AG04449 (cell line): ENCODE measurements around the gene SMIM22.

Experiments
- CTCF ChIA-PET: fragments of 350-600 bp; formaldehyde crosslinking; extraction: SDS; loops from one replicate; lab custom pipeline; 2021; ENCODE audit warnings: antibody characterized with exemption; lab: Yijun Ruan, JAX
- POLR2A ChIA-PET: fragments of 400-600, 350-600 bp; formaldehyde crosslinking; extraction: SDS; loops from one replicate; lab custom pipeline; 2020; ENCODE audit warnings: antibody characterized with exemption, inconsistent platforms; lab: Yijun Ruan, JAX
- DNase-seq: peaks from one replicate; pipeline ENCODE4 v3.0.0-alpha.2; 2010; ENCODE audit warnings: low read depth, low spot score
- H3K4me3 ChIP-seq: 2 replicates; pipeline ENCODE4 v1.5.1; 2011; ENCODE audit warnings: low read depth, mild to moderate bottlenecking, control low read depth, low read length
- TF ChIP-seq, protein P1 (sequence below): IDR thresholded peaks from one replicate; pipeline ENCODE4 v1.5.1; 2011; ENCODE audit warnings: mild to moderate bottlenecking, moderate library complexity, low read length, control low read depth, inconsistent platforms; ENCODE audit not compliant: insufficient read depth; ENCODE audit errors: missing control alignments

SMIM22 gene, protein sequence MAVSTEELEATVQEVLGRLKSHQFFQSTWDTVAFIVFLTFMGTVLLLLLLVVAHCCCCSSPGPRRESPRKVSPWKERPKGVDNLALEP

DNA sequence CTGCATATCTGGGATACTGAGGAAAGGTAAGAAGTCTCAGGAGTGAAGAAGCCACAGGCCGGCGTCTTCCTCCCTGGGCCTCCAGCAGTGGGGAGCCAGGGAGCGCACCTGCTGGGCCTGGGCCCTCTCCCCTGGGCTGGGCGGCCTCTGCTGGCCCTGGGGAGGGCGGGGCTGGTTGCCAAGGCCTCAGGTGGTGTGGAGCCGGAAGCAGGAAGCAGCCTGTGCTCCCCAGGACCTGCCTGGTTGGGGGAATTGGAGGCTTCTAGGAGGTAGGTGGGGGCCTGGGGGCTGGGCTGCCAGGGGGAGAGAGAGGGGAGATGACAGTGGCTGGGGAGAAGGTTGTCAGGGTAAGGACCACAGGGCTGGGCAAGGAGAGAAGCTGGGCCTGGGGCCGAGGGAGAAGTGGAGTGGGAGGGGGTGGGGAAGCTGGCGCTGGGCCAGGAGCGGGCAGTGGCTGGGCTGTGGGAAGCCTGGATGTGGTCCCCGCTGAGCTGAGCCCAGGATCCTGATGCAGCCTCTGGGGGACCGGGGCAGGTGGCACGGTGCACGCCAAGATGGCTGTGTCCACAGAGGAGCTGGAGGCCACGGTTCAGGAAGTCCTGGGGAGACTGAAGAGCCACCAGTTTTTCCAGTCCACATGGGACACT is at the start of gene SMIM22:
SMIM22 (plus strand) TSS at position 189 of the 647 bp plus-strand sequence; CDS start at position 555, 366 bp downstream.
- POLR2A ChIA-PET: no interaction called here
- no peak within 1 kb of the TSS for H3K4me3 ChIP-seq
- TF ChIP-seq, protein P1, sequence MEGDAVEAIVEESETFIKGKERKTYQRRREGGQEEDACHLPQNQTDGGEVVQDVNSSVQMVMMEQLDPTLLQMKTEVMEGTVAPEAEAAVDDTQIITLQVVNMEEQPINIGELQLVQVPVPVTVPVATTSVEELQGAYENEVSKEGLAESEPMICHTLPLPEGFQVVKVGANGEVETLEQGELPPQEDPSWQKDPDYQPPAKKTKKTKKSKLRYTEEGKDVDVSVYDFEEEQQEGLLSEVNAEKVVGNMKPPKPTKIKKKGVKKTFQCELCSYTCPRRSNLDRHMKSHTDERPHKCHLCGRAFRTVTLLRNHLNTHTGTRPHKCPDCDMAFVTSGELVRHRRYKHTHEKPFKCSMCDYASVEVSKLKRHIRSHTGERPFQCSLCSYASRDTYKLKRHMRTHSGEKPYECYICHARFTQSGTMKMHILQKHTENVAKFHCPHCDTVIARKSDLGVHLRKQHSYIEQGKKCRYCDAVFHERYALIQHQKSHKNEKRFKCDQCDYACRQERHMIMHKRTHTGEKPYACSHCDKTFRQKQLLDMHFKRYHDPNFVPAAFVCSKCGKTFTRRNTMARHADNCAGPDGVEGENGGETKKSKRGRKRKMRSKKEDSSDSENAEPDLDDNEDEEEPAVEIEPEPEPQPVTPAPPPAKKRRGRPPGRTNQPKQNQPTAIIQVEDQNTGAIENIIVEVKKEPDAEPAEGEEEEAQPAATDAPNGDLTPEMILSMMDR: no peak
- CTCF ChIA-PET: no interaction called here
- no peak for DNase-seq

DNA sequence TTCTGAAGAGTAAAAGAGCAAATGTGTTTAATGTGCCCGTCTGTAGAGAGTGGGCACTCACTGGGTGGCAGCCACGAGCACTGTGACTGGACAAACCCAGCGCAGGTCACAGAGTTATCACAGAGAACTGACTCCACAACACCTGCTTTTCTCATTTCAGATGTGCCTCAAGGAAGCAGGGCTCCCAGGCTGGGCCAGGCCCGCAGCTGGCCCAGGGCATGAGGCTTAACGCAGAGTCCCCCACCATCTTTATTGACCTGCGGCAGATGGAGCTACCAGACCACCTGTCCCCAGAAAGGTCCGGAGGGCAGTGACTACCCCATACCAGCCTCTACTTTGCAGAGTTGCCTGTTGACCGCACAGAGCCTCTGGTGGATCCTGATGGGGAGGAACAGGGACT is 49.0 kb upstream of the SMIM22 start:
- H3K4me3 ChIP-seq: no peak overlapping the region
- no peak for DNase-seq
- ChIA-PET POLR2A (interaction anchor here (1.0 to 4.1 kb wide), 2 partner anchors 10 to 12 kb away, joined by 3 to 15 read pairs; partner anchors contain the start of genes ANKS3 and DNAAF8), CTCF (no interaction called here)
- TF ChIP-seq, protein P1: no peak

DNA sequence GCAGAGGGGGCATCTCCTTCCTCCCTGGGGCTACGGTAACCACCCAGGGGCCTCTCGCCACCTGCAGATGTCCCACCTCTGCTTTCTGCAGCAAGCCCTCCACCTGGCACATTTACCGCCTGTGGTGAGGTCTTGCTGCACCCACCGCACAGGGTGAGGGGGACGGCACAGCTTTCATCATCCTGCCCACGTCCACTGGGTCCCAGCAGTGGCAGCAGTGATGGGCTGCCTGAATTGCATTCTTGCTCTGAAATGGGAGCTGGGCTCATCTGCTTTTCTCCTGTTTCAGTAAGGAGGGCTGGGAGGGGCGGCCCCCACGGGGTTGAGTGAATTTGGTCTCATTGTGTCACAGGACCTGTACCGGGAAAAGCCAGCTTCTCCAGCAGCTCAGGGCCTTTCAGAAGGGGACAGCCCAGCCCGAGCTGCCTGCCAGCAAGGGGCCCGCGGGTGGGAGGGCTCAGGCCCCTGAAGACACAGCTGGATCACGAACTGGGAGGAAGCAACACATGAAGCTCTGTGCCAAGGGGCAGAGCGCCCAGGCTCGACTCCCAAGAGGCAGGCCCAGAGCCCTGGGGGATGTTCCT is 48.1 kb upstream of the SMIM22 start:
- H3K4me3 ChIP-seq: no peak overlapping the region
- TF ChIP-seq, protein P1: no peak
- ChIA-PET POLR2A (interaction anchor here (0.6 to 4.1 kb wide), 4 partner anchors 8 to 56 kb away, joined by 3 to 15 read pairs (median 3); partner anchors contain the start of genes ANKS3, DNAAF8 and ROGDI), CTCF (no interaction called here)
- DNase-seq: no peak

DNA sequence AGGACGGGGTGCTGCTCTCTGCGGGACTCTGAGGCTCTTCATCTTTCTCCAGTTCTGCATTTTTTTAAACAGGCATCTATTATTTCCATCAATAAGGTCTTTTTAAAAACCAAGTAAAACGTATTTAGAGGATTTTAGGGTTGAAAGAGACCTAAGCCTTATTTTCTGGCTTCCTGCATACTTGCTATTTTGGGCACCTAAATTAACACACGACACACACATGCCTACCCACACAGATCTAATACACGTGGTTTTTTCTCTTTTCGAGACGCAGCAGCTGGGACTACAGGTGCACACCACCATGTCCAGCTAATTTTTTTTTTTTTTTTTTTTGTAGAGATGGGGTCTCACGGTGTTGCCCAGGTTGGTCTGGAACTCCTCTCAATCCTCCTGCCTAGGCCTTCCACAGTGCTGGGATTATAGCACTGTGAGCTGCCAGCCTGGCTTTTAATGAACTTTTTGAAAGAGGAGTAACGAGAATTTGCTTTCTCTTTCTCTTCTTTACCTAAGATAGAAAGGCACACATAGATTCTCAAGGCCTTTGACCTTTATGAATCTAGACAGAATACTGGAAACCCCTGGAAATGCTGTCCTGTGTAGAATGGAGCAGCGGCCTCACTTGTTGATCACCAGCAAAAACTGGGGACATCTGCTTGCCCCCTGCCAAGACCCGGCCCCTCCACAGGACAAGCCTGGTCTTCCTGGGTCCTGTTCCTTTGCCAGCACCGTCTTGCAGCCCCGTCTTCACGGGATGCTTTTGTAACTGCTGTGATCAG is 47.1 kb upstream of the SMIM22 start:
- ChIA-PET POLR2A (interaction anchor here (0.5 to 4.1 kb wide), 3 partner anchors 14 to 76 kb away, joined by 3 to 15 read pairs (median 3); partner anchors contain the start of genes ANKS3, DNAAF8 and ROGDI), CTCF (no interaction called here)
- TF ChIP-seq, protein P1: no peak

DNA sequence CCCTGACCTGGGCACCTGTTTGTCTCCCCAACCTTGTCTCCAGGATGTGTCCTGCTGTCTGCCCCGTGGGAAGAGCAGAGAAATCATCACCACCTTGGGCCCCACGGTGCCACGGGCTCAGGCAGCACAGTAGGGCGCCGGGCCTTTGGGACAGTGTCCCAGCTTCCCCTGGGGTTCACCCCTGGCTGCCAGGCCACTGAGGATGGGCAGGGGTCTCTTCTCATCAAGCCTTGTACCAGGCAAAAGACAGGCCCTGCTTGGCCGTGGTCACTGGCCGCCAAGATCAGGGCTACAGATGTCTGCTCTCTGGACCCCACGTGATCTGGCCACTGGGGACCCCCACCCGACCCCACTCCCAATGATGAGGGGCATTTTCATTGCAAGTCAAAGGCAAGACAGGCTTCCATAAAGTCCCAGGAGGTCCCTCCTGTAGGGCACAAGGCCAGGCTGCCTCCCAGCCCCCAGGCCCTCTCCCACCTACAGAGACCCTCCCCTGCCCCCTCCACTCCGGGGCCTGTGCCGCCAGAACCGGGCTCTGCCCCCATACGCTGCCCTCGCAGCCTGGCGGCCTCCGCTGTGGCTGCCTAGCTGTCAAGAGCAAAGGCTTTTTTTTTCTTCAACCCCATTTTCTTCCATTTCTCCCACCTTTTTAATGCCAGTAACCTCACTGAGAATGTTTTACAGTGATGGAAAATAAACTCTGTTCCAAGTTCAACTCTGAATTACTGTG is 46.3 kb upstream of the SMIM22 start:
- TF ChIP-seq, protein P1: no peak

More for the DNA sequence above, 47.1 kb upstream of the SMIM22 start:
- H3K4me3 ChIP-seq: no peak overlapping the region
- no peak for DNase-seq

More for the DNA sequence above, 46.3 kb upstream of the SMIM22 start:
- CTCF ChIA-PET: no interaction called here
- DNase-seq: no peak
- POLR2A ChIA-PET: no interaction called here
- H3K4me3 ChIP-seq: no peak overlapping the region
